Measurements from ENCODE around the gene ZBTB7C.

Gene ZBTB7C

DNA sequence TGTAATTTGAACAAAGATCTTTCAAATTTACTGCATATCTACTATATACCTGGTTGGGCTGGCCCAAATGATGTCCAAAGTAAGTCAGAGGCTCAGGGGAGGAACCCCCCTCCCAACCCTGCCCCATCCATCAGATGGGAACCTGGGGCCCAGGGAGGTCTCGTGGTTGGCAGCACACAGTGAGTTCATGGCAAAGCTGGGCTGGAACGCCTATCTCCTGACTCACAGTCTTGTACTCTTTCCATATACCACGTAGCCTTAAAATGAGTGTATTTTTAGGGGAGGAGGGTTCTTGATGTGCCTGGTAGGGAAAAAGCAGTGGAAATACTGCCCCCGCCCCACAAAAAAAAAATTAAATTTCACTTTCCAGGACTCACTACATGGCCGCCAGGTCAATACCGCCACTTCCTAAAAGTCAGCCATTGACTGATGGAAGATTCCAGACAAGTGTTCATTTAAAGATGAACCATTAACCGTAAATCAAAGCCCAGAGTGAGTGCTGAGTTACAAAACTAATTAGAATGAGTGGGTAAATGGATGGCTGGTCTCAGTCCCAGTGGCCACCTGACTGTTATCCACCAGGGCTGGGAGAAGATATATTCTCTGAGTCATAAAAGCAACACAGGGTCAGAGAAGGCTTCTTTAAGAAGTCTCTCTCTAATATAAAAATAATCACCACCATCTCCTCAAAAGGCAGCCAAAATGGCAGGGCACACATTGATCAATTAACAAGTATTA lies 80.5 kb downstream of the ZBTB7C start:
- TF ChIP-seq, protein P1, sequence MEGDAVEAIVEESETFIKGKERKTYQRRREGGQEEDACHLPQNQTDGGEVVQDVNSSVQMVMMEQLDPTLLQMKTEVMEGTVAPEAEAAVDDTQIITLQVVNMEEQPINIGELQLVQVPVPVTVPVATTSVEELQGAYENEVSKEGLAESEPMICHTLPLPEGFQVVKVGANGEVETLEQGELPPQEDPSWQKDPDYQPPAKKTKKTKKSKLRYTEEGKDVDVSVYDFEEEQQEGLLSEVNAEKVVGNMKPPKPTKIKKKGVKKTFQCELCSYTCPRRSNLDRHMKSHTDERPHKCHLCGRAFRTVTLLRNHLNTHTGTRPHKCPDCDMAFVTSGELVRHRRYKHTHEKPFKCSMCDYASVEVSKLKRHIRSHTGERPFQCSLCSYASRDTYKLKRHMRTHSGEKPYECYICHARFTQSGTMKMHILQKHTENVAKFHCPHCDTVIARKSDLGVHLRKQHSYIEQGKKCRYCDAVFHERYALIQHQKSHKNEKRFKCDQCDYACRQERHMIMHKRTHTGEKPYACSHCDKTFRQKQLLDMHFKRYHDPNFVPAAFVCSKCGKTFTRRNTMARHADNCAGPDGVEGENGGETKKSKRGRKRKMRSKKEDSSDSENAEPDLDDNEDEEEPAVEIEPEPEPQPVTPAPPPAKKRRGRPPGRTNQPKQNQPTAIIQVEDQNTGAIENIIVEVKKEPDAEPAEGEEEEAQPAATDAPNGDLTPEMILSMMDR (conservative IDR thresholded peaks at IDR 0.05; ENCODE audit: low read length) = no peak
- DNase-seq (ENCODE audit: low read depth) = peak; percentile 25
- H3K4me3 ChIP-seq (ENCODE audit: low read length) = no peak overlapping the region

DNA sequence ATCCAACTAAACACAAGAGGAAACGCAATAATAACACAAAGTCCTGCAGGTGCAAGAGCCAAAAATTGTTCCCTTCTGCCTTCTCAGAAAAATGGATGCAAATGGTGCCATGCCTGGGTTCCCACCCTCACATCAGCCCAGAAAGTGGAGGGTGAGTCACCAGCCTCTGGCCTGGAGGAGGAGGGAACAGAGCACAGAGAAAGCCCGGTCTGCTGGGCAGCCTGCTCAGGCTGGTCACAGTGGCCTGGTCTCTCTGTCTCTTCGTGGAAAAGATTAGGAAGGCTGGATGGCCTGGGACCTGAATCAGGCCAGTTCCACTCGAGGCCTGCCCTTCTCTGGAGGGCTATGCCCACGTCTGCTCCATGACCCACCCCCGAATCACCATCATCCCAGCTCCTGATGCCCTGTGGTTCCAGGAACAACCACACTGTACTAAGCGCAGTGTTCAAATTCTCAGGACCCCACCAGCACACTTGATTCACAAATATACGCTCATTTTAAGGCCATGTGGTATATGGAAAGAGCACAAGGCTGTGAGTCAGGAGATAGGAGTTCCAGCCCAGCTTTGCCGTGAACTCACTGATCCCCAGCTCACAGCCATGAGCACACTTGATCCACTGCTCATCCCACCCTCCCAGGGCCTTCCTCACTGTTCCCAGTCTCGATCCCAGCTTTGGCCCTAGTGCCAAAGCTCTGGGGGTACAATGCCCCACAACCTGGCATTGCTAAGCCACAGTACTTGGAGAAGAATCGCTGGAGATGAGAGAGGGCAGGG lies 82.1 kb downstream of the ZBTB7C start:
- DNase-seq (ENCODE audit: low read depth) = peak; percentile 18

DNA sequence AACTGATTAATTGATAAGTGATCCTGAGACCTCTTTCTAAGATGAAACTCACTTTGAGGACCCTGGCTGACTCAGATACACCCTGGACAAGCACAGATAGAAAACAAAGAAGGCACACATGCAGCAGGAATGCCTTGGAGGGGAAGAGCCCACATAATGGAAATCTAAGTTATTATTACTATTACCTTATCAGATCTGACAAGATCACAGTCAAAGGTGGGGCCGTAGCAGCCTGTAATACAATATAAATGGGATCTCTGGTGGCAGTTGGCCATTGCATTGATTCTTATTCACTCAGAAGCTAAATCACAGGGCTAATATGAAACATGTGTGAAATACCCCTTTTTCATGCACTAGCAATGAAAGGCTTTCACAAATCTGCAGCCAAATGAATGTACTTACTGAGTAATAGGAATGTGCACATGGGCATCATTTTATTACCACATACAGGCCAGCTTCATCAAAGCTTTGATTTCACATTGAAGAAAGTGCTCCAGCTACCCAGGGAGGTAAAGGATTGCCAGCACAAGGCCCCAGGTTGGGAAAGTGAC lies 84.0 kb downstream of the ZBTB7C start:
- H3K4me3 ChIP-seq (ENCODE audit: low read length) = no peak overlapping the region
- TF ChIP-seq, protein P1 (conservative IDR thresholded peaks at IDR 0.05; ENCODE audit: low read length) = no peak
- peak; percentile 48 for DNase-seq (ENCODE audit: low read depth)

More for the DNA sequence above, 82.1 kb downstream of the ZBTB7C start:
- H3K4me3 ChIP-seq (ENCODE audit: low read length) = no peak overlapping the region
- TF ChIP-seq, protein P1 (conservative IDR thresholded peaks at IDR 0.05; ENCODE audit: low read length) = no peak

DNA sequence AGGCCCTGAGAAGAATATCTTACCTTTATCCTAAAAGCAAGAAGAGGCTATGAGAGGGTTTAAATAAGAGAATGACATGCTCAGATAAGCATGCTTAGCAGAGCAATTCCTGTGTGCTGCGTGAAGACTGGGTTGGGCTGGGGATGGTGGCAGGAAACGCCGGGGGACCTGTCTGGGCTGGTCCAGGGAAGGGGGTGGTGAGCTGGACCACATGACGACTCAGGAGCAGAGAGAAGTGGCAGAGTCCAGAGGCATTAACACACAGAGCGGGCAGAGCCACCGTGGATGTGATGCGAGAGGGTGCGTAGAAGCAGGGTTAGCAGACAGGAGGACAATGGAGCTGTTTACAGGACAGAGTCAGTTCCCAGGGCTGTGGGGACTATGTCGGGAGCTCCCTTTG lies 84.5 kb downstream of the ZBTB7C start:
- DNase-seq (ENCODE audit: low read depth) = no peak
- no peak overlapping the region for H3K4me3 ChIP-seq (ENCODE audit: low read length)
- TF ChIP-seq, protein P1 (conservative IDR thresholded peaks at IDR 0.05; ENCODE audit: low read length) = no peak

DNA sequence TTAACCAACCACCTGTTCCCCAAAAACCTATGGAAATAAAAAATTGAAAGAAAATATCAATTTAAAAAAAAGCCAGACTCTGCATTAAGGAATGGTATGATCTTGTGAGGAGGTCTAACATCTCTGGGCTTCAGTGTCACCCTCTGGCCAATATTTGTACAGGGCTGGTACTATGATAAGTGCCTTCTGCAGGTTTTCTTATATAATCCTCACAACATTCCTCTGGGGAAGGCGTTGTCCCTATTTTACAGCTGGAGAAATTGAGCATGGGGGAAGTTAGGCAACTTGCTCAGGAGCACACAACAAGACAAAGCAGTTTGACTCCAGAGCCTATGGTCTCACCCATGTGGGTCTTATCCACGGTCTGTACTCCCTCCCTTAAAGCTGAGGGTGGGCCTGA lies 86.0 kb downstream of the ZBTB7C start:
- DNase-seq (ENCODE audit: low read depth) = no peak
- no peak overlapping the region for H3K4me3 ChIP-seq (ENCODE audit: low read length)
- TF ChIP-seq, protein P1 (conservative IDR thresholded peaks at IDR 0.05; ENCODE audit: low read length) = no peak

DNA sequence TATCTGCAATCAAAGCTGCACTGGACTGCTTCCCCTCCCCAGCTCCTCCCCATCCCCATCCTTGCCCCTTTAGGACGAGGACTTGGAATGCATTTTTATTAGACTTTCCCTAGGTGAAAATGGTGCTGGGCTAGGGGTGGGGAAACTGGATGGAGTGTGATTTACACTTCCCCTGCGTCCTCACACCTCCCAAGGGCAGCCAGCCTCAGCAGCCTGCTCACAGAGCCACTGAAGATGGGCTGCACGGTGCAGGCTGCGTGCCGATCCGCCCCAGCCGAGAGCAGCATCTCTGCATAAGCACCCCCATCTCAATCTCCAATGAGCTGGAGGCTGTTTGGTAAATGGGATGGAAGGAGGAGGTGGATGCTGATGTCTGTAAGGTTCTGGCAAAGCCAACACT lies 87.6 kb downstream of the ZBTB7C start:
- TF ChIP-seq, protein P1 (conservative IDR thresholded peaks at IDR 0.05; ENCODE audit: low read length) = no peak
- no peak overlapping the region for H3K4me3 ChIP-seq (ENCODE audit: low read length)
- no peak for DNase-seq (ENCODE audit: low read depth)

All from AG10803 (cell line).